SHP77 (cell line): Measurements from ENCODE around the gene CBX3.
"Not testable (repeated sequence)": the region's sequence is repeated elsewhere in the genome, so short reads cannot be mapped to it uniquely, and the experiment has no call there.

Experiments
- DNase-seq, 2 experiments: peaks; one replicate each; lab custom pipeline; 2025; lab: John Stamatoyannopoulos, UW

The CBX3 gene

GRCh38 chr7:26188206-26188956 lies 13.2 kb upstream of the CBX3 start:
- DNase-seq, result no peak

DNA sequence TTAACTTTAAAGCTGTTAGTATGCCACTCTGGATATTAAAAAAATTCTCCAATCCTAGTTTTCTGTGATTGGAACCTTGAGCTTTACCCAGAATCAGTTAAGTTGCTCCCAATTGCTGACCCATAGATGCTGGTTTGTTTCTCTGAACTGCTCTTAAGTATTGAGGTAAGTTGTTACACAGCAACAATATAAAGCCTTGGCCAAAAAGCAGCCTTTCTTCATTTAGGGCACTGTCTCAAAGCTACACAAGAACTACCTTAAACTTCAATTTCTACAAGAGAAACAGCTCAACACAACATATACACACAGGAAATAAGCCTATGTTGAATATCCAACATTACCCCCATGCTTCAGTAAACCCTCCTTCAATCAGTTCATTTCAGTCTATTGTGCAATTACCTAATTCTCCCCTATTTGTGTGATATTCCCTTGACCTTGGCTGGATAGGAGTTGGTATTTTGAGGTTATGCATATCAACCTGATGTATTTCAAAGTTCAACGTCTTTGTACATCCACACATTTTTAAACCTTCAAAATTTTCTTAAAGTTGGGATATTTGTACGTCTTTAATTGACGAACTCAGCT lies 12.5 kb upstream of the CBX3 start:
- DNase-seq, result no peak

DNA sequence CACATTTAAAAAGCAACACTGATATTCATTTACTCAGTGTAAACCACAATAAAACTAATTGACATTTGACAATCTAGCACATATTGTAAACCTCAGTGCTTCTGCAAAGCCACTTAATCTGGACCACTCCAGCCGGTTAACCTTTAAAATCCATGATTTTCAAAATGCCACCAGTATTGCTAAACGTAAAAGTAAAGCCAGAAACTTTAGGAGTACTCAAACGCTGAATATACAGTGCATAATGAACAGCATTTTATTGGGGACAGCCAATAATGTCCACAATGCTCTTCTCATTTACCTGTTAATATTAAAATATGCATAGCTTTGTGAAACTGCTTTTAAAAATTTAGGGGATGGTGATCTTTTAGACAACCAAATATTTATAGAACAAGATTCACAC lies 11.8 kb upstream of the CBX3 start:
- DNase-seq, result no peak

DNA sequence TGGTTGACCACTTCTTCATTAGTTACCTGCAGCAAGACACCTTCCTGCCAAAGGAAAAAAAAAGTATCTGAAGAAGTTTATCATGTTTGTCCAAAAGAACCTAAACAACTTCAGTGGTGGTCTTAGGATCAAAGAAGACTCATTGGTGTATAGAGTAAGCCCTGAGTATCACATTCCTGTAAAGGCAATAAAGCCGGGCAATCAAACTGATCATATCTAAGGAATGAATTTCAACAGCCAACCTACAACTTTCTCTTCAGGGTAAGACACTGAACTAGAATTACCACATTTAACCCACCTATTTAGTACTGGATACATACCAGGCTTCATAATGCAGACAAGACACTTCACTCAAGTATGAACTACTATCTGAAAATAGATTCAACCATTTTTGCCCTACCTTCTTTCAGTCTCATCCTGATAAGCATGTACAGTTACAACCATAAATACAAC lies 11.1 kb upstream of the CBX3 start:
- no peak for DNase-seq

DNA sequence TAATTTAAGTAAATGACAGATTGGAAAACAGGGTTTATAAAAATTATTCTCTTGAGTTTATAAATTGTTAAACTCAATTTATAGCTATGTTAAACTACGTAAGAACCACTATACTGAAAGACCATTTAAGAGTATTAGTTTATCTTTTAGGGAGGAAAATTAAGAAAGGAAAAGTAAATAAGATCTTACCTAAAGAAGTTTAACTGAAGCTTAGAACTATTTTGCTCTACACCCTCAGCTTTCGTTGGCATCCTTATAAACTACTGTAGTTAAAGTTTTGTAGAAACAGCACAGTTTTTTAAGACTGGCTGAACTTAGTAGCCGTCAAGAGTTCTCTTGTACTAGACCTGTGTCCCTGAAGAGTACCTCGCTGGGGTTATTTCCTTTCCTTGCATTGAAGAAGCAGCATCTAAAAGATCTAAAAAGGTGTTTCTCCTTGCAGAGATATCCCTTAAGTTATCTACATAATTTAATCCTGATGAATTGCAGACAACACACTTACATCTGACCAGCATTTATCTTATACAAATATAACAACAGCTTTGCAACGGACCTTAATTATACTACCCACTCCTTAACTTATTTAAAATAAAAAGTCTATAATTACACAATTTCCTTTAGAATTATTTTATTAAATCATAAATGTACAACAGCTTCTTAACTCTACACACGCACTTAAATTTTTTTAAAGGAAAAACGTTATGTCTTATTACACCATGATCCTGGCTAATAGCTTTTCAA lies 10.1 kb upstream of the CBX3 start:
- DNase-seq, result no peak

DNA sequence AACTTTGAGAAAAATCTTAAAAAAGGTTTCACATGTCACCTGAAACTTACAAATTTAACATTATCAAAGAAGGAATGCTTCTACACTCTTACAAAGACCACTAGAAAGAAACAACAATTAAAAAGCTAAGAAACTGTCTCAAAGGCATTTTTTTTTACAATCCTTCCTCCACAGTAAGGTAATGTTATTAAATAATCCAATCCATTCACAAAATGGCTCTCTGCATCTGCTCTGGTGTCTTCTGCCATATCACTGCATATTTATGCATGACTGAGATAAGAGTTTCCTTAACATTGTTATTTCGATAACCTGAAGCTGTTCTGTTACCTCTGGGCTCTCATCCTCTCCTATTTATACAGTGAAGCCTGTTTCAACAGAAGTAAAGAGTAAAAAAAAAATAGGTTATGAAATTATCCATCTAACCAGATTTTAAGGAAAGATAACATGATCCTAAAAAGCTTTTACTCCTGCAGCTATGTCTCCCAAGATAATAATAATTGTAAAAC lies 9.5 kb upstream of the CBX3 start:
- DNase-seq, result no peak

GRCh38 chr7:26192485-26193087 lies 9.0 kb upstream of the CBX3 start:
- no peak for DNase-seq

GRCh38 chr7:26193432-26194207 lies 7.9 kb upstream of the CBX3 start:
- DNase-seq, result no peak

GRCh38 chr7:26194764-26195163 lies 6.8 kb upstream of the CBX3 start:
- DNase-seq, result not testable (repeated sequence)

- no peak for DNase-seq
Measured at GRCh38 chr7:26195182-26195581, 6.4 kb upstream of the CBX3 start.

- DNase-seq, result no peak
Measured at GRCh38 chr7:26195867-26196657, 5.5 kb upstream of the CBX3 start.

DNA sequence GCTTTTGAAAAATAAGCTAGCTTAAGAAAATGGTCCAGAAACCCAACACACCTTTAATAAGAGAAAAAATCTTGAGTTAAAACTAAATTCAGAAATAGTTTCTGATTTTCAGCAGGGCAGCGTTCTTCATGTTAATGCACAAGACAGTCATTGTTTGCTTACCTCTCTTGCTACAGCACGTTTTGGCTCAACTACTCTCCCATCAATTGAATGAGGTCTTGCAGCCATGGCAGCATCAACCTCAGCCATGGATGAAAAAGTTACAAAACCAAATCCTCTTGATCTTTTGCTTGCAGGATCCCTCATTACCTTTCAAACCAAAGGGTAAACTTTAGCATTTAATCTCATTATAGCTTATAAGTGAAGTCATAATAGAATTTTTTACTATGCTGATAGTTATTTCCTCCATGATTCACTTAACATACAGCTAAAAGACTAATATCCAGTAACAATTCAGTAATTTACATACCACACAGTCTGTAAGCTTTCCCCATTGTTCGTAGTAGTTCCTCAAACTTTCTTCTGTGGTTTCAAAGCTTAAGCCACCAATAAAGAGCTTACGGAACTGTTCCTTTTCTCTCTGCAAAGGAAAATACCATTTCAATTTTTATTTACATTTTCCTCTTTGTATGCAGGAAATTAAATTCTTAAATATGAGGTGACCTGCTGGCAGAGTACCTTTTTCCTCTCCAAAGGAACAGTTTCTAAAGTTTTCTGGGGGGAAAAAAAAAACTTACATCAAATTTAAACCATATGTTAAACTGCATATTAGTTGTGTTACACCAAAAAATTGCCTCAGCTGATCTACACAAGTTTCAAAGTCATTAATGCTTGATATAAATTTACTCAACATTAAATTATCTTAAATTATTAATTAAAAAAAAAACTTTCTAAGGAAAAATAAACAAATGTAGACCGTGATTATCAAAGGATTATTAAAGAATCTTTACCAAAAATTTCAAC lies 4.1 kb upstream of the CBX3 start:
- no peak for DNase-seq

GRCh38 chr7:26198133-26198780 lies 3.3 kb upstream of the CBX3 start:
- no peak for DNase-seq

GRCh38 chr7:26198781-26199169 lies 2.8 kb upstream of the CBX3 start:
- no peak for DNase-seq

- peak; percentile 39 to 62 for DNase-seq
Measured at GRCh38 chr7:26199301-26200037, 2.1 kb upstream of the CBX3 start.

- peak; percentile 34 to 50 for DNase-seq
Measured at GRCh38 chr7:26200038-26200443, 1.5 kb upstream of the CBX3 start.

DNA sequence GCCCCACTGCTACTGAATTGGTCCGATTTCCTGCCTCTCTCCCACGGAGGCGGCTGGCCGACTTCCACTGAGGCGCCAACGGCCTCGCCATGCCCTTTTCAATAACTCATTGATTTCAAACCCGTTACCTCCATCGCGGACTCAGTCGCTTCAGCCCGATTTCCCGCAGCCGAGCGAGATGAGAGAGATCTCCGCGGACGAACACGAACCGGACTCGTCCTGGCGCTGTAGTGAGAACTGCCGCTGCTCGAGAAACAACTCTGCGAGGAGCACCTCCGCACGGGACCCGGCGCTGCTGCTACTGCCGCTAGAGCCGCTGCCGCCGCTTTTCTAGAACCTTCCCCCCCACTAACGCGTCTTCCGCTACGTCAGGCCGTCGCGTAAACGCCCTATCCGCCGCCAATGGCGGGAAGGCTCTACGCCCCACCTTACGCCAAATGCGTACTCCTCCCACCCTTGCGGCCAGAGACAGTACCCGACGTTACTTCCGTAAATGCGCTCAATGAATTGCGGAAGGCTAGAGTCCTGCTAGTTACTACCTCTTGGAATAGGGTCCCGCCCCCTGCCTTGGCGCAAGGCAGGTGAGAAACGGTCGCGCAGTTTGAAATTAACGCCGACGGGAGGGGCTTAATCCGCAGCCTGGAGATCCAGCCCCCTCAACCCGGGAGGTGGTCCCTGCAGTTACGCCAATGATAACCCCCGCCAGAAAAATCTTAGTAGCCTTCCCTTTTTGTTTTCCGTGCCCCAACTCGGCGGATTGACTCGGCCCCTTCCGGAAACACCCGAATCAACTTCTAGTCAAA lies 900 bp upstream of the CBX3 start, which contains the start of gene HNRNPA2B1:
HNRNPA2B1 (minus strand) TSS at position 303 of the 803 bp plus-strand sequence; CDS start at position 134, 169 bp downstream.
- DNase-seq, result peak; percentile 98
